HL-60 (cell line): ENCODE data around the gene SPDEF.

ENCODE experiments used
- CTCF ChIP-seq: IDR thresholded peaks from one replicate; pipeline ENCODE4 v1.5.1; 2011; ENCODE audit warnings: low read length, control low read depth, inconsistent platforms; ENCODE audit not compliant: insufficient read depth
- GABPA ChIP-seq: IDR thresholded peaks from 2 replicates; pipeline ENCODE4 v1.6.1; 2012; ENCODE audit warnings: low read depth
- POLR2AphosphoS5 ChIP-seq: IDR thresholded peaks from 2 replicates; pipeline ENCODE4 v1.6.1; 2012; ENCODE audit warnings: low read depth
- REST ChIP-seq: IDR thresholded peaks from 2 replicates; pipeline ENCODE4 v1.6.1; 2012; ENCODE audit warnings: low read depth; ENCODE audit not compliant: insufficient replicate concordance
- SPI1 ChIP-seq: IDR thresholded peaks from 2 replicates; pipeline ENCODE4 v1.6.1; 2012; ENCODE audit warnings: low read depth, mild to moderate bottlenecking, borderline replicate concordance

- TF ChIP-seq POLR2AphosphoS5 (no peak), CTCF (no peak), REST (no peak), GABPA (no peak), SPI1 (no peak)
Observed at GRCh38 chr6:34534146-34534545, 22.0 kb downstream of the SPDEF start.
